Activated B cell treated with CpG ODN at 0.5 μM for 24 hours (primary cell): ENCODE data around the gene ACVR2B. TPM values are rescaled to one million over a fixed set of nuclear protein-coding genes. Genes with fewer than 3 reads are reported as not detected.

ENCODE experiments used
- ATAC-seq: fragments of 200-7000 bp; cut with Tn5 transposase; one replicate; pipeline ENCODE4 v1.10.0; 2021; ENCODE audit warnings: low read depth, mild to moderate bottlenecking, moderate library complexity
- CTCF ChIA-PET: fragments of 350-600 bp; sonication (Branson Sonifier 250); formaldehyde crosslinking; loops from one replicate; lab custom pipeline; 2021; ENCODE audit warnings: antibody characterized with exemption; lab: Charles Lee
- POLR2A ChIA-PET: fragments of 350-600 bp; sonication (Branson Sonifier 250); formaldehyde crosslinking; loops from one replicate; lab custom pipeline; 2021; ENCODE audit warnings: antibody characterized with exemption; lab: Charles Lee
- DNase-seq: peaks from one replicate; pipeline ENCODE4 v3.0.0; 2022
- H3K27ac Mint-ChIP-seq: one replicate; pipeline ENCODE4 v1.8.0; 2020; ENCODE audit warnings: mixed read lengths
- H3K27me3 Mint-ChIP-seq: one replicate; pipeline ENCODE4 v1.8.0; 2021; ENCODE audit warnings: mixed read lengths
- H3K36me3 Mint-ChIP-seq: one replicate; pipeline ENCODE4 v1.8.0; 2021; ENCODE audit warnings: low read depth, mixed read lengths
- H3K4me1 Mint-ChIP-seq: one replicate; pipeline ENCODE4 v1.8.0; 2021; ENCODE audit warnings: mixed read lengths
- H3K4me3 Mint-ChIP-seq: one replicate; pipeline ENCODE4 v1.8.0; 2020; ENCODE audit warnings: mild to moderate bottlenecking, mixed read lengths
- H3K9me3 Mint-ChIP-seq: one replicate; pipeline ENCODE4 v1.8.0; 2020; ENCODE audit warnings: mixed read lengths
- CTCF ChIP-seq: fragments of 200-600 bp; IDR thresholded peaks from one replicate; pipeline ENCODE4 v1.8.0; 2022; ENCODE audit warnings: antibody characterized with exemption, mild to moderate bottlenecking
- intact Hi-C: fragments of 100-400 bp; cut with micrococcal nuclease; formaldehyde crosslinking; loops from one replicate; pipeline ENCODE4 v1.15.1; 2024
- total RNA-seq: library from RNA; stranded (reverse); gene quantifications from 2 replicates; pipeline ENCODE4 v1.2.3, GENCODE V29; 2022

The ACVR2B gene
- total RNA-seq, 1 donor from 2014 or later: 1.4 TPM

GRCh38 chr3:38522002-38522401, 68.3 kb downstream of the ACVR2B start:
- H3K4me1 Mint-ChIP-seq: peaks cover 13% of the 10 kb centered on the region
- no peak overlapping the region for H3K27ac Mint-ChIP-seq
- DNase-seq (no peak), ATAC-seq (no peak)
- H3K27me3 Mint-ChIP-seq: no peaks in the 10 kb centered on the region
- H3K4me3 Mint-ChIP-seq: no peak overlapping the region
- peaks cover 54% of the 10 kb centered on the region for H3K36me3 Mint-ChIP-seq
- intact Hi-C loops: no loop called here
- ChIA-PET POLR2A (interaction anchor here (0.8 kb wide), 1 partner anchor 886 kb away, joined by 3 read pairs; no protein-coding TSS in a partner anchor), CTCF (interaction anchor here (1.0 to 3.9 kb wide), 21 partner anchors 8 to 770 kb away, joined by 3 to 29 read pairs (median 6); partner anchors contain the start of gene EXOG)
- H3K9me3 Mint-ChIP-seq: no peaks in the 10 kb centered on the region
- TF ChIP-seq CTCF: no peak

- no peaks in the 10 kb centered on the region for H3K9me3 Mint-ChIP-seq
- POLR2A ChIA-PET: no interaction called here
- ATAC-seq: no peak
- H3K36me3 Mint-ChIP-seq: peaks cover 60% of the 10 kb centered on the region
- intact Hi-C loops: no loop called here
- no peak overlapping the region for H3K4me3 Mint-ChIP-seq
- CTCF ChIA-PET: interaction anchor here (0.9 kb wide), 1 partner anchor 476 kb away, joined by 3 read pairs; no protein-coding TSS in a partner anchor
- TF ChIP-seq CTCF: no peak
- H3K27me3 Mint-ChIP-seq: no peaks in the 10 kb centered on the region
- peaks cover 12% of the 10 kb centered on the region for H3K4me1 Mint-ChIP-seq
- no peak for DNase-seq
- no peak overlapping the region for H3K27ac Mint-ChIP-seq
Observed at GRCh38 chr3:38524141-38524739, 70.5 kb downstream of the ACVR2B start.

GRCh38 chr3:38526792-38527191, 73.1 kb downstream of the ACVR2B start:
- Mint-ChIP-seq H3K4me3 (no peak overlapping the region), H3K36me3 (peaks cover 78% of the 10 kb centered on the region), H3K27ac (no peak overlapping the region), H3K9me3 (no peaks in the 10 kb centered on the region), H3K4me1 (no peaks in the 10 kb centered on the region), H3K27me3 (no peaks in the 10 kb centered on the region)
- ChIA-PET CTCF (no interaction called here), POLR2A (no interaction called here)
- TF ChIP-seq CTCF: no peak
- intact Hi-C loops: no loop called here
- DNase-seq: no peak
- no peak for ATAC-seq

- TF ChIP-seq CTCF: no peak
- intact Hi-C loops: no loop called here
- DNase-seq (no peak), ATAC-seq (no peak)
- Mint-ChIP-seq H3K27me3 (no peaks in the 10 kb centered on the region), H3K36me3 (peaks cover 75% of the 10 kb centered on the region), H3K4me1 (no peaks in the 10 kb centered on the region), H3K4me3 (no peak overlapping the region), H3K9me3 (no peaks in the 10 kb centered on the region), H3K27ac (no peak overlapping the region)
- ChIA-PET POLR2A (no interaction called here), CTCF (no interaction called here)
Observed at GRCh38 chr3:38528457-38528856, 74.8 kb downstream of the ACVR2B start.

- intact Hi-C loops: no loop called here
- ChIA-PET CTCF (no interaction called here), POLR2A (no interaction called here)
- no peak for DNase-seq
- Mint-ChIP-seq H3K36me3 (peaks cover 59% of the 10 kb centered on the region), H3K4me3 (no peak overlapping the region), H3K4me1 (no peaks in the 10 kb centered on the region), H3K9me3 (no peaks in the 10 kb centered on the region), H3K27me3 (no peaks in the 10 kb centered on the region), H3K27ac (no peak overlapping the region)
- no peak for ATAC-seq
- TF ChIP-seq CTCF: no peak
Observed at GRCh38 chr3:38532529-38532928, 78.8 kb downstream of the ACVR2B start.
